Lung (tissue), 12 donors: ENCODE results near the gene CDKAL1. TPM values are rescaled to one million over a fixed set of nuclear protein-coding genes. Genes with fewer than 3 reads are reported as not detected.

Experiments used
- ATAC-seq: fragments of 200-7000 bp; cut with Tn5 transposase; one replicate; pipeline ENCODE4 v1.9.1; 2020; ENCODE audit warnings: moderate number of reproducible peaks; ENCODE audit not compliant: insufficient read depth, low FRiP score
- DNase-seq, 3 donors: peaks; one replicate each; pipeline ENCODE4 v3.0.0-alpha.2; 2013 to 2017
- H3K27ac ChIP-seq, 2 donors: one replicate each; pipeline ENCODE4 v1.5.1; 2013; ENCODE audit warnings: mild to moderate bottlenecking in 2 of 2, moderate library complexity in 2 of 2, control low read depth in 1 of 2, inconsistent platforms in 1 of 2, low read depth in 1 of 2, low read length in 1 of 2
- H3K27me3 ChIP-seq, 3 donors: one replicate each; pipeline ENCODE4 v1.5.1; 2013; ENCODE audit warnings: low read length in 2 of 3; ENCODE audit not compliant: control insufficient read depth in 3 of 3, insufficient read depth in 3 of 3
- H3K36me3 ChIP-seq, 4 donors: one replicate each; pipeline ENCODE4 v1.5.1; 2013; ENCODE audit warnings: low read length in 4 of 4, mild to moderate bottlenecking in 1 of 4, moderate library complexity in 1 of 4; ENCODE audit not compliant: control insufficient read depth in 4 of 4, insufficient read depth in 4 of 4
- H3K4me1 ChIP-seq, 5 donors: one replicate each; pipeline ENCODE4 v1.5.1; 2013; ENCODE audit warnings: low read length in 5 of 5, mild to moderate bottlenecking in 2 of 5, moderate library complexity in 1 of 5; ENCODE audit not compliant: control insufficient read depth in 5 of 5, insufficient read depth in 5 of 5
- H3K4me3 ChIP-seq: one replicate; pipeline ENCODE4 v1.5.1; 2013; ENCODE audit warnings: mild to moderate bottlenecking, control low read depth, moderate library complexity
- H3K9ac ChIP-seq, 2 donors: one replicate each; pipeline ENCODE4 v1.5.1; 2013; ENCODE audit warnings: low read length in 2 of 2, control low read depth in 1 of 2; ENCODE audit not compliant: insufficient read depth in 1 of 2
- H3K9me3 ChIP-seq, 4 donors: one replicate each; pipeline ENCODE4 v1.5.1; 2013; ENCODE audit warnings: low read length in 3 of 4, mild to moderate bottlenecking in 1 of 4, moderate library complexity in 1 of 4; ENCODE audit not compliant: control insufficient read depth in 4 of 4, insufficient read depth in 3 of 4
- WGBS, 2 donors: extraction: QIAGEN DNeasy Blood & Tissue Kit; methylation state at CpG; one replicate each; pipeline ENCODE4 v1.1.7; 2013; 5-methylcytosine and 5-hydroxymethylcytosine counted together
- polyA plus RNA-seq, 2 donors: library from polyadenylated mRNA; stranded (reverse); fragments of 200-250 nt; gene quantifications; one replicate each; pipeline ENCODE4 v1.2.1, GENCODE V29; 2013
- total RNA-seq, 2 donors: library from RNA; depleted of rRNA in 1 of 2; stranded (reverse); fragments of >200 nt in 1 of 2; gene quantifications; one replicate each; pipeline ENCODE4 v1.2.1, GENCODE V29; 2014 to 2021
- TF ChIP-seq, protein P1 (sequence below): IDR thresholded peaks from 2 replicates; pipeline ENCODE4 v1.5.1; 2012; ENCODE audit warnings: mild to moderate bottlenecking; ENCODE audit errors: control extremely low read depth, extremely low read depth
- donor health status: control.
- donor health status: control.
- donor health status: Bipolar disorder and iron deficiency.
- donor health status: healthy.
- donor health status: DM: yes; HTN: yes; CAD: no.

CDKAL1 gene
- total and polyA plus RNA-seq, 4 donors: 4.0 to 39.0 (median 10.0) TPM

DNA sequence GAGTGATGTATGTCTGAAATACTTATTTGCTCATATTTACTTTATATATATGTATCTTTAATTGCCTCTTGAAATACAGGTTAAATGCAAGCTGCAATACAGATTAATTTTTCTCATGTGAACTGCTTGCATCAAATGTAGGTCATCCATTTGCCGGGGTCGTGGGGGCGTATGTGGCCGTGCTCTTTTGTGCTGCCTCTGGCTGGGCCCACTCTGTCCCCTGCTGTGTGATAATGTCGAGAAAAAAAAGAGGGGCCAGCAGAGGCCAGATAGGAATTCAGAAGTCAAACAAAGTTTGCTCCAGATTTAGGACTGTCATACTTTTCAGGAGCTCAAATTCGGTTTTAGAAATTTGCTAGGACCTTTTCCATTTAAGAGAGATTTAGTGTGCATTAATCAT, 599.6 kb downstream of the CDKAL1 start:
- H3K27ac ChIP-seq: no peak overlapping the region
- TF ChIP-seq, protein P1, sequence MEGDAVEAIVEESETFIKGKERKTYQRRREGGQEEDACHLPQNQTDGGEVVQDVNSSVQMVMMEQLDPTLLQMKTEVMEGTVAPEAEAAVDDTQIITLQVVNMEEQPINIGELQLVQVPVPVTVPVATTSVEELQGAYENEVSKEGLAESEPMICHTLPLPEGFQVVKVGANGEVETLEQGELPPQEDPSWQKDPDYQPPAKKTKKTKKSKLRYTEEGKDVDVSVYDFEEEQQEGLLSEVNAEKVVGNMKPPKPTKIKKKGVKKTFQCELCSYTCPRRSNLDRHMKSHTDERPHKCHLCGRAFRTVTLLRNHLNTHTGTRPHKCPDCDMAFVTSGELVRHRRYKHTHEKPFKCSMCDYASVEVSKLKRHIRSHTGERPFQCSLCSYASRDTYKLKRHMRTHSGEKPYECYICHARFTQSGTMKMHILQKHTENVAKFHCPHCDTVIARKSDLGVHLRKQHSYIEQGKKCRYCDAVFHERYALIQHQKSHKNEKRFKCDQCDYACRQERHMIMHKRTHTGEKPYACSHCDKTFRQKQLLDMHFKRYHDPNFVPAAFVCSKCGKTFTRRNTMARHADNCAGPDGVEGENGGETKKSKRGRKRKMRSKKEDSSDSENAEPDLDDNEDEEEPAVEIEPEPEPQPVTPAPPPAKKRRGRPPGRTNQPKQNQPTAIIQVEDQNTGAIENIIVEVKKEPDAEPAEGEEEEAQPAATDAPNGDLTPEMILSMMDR: no peak
- ATAC-seq (no peak), DNase-seq (no peak)
- H3K36me3 ChIP-seq: no peaks in the 10 kb centered on the region
- peaks cover 2 to 48% (median 9%) of the 10 kb centered on the region in 5 donors for H3K4me1 ChIP-seq
- WGBS, 2 donors: 79 to 84% methylated on average over 6 of the region's 6 CpGs
- H3K9ac ChIP-seq: no peak overlapping the region
- H3K9me3 ChIP-seq: no peaks in the 10 kb centered on the region
- no peaks in the 10 kb centered on the region for H3K27me3 ChIP-seq
- H3K4me3 ChIP-seq: no peak overlapping the region

DNA sequence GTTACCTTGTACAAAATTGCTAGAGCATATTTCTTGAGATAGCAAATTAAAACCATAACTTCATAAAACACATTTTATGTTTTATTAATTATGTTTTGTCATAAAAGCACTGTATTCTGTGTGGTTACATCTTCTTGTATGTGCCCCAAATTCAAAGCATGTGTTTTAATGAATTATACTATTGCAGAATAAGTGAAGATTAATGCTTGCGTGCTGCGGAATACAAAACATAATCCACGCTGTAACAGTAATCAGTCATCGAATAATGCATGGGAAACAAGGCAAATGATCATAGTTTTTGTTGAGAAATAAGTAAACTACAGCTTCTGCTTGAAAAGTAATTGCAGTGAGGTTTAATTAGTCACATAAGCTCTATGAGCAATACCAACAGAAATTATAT, 600.1 kb downstream of the CDKAL1 start:
- Histone ChIP-seq H3K4me3 (no peak overlapping the region), H3K27me3 (no peaks in the 10 kb centered on the region), H3K9me3 (no peaks in the 10 kb centered on the region), H3K27ac (no peak overlapping the region), H3K4me1 (peaks cover 2 to 52% (median 9%) of the 10 kb centered on the region in 5 donors), H3K9ac (no peak overlapping the region), H3K36me3 (no peaks in the 10 kb centered on the region)
- WGBS, 2 donors: 96% methylated on average over 4 of the region's 4 CpGs
- ATAC-seq (no peak), DNase-seq (no peak)
- TF ChIP-seq, protein P1: no peak

DNA sequence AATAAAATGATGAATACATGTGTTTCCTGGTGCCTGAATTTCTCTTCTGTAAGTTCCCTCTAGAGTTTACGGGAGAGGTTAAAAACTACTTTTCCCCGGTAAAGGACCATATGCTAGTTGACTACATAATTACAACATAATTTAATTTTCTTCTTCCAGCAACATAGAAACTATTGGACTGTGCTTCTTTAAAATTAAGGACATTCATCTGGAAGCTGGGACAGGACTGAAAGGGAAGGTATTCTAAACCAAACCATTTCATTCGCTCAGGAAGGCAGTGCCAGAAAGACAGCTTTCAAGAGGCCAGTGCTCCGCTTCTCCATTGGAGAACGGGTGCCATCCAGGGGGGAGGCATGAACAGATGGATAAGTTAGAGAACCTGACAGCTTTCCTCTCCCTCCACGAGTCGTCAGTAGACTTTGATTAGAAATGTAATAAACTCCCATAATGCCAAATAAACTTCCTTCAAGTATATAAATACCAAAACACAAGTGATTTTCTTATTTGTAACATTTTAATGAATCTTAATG, 601.3 kb downstream of the CDKAL1 start:
- no peak overlapping the region for H3K4me3 ChIP-seq
- H3K36me3 ChIP-seq: no peaks in the 10 kb centered on the region
- WGBS, 2 donors: 97 to 98% methylated on average over 7 of the region's 7 CpGs
- no peak overlapping the region for H3K9ac ChIP-seq
- H3K27ac ChIP-seq: no peak overlapping the region
- ATAC-seq (no peak), DNase-seq (no peak)
- TF ChIP-seq, protein P1: no peak
- H3K9me3 ChIP-seq: no peaks in the 10 kb centered on the region
- H3K4me1 ChIP-seq: peaks cover 2 to 54% (median 9%) of the 10 kb centered on the region in 5 donors
- no peaks in the 10 kb centered on the region for H3K27me3 ChIP-seq
